ENCODE data around the gene ARHGDIB.

Gene ARHGDIB

GRCh38 chr12:14993537-14994266, 32.3 kb upstream of the ARHGDIB start:
- no peak for TF ChIP-seq JUND (IDR thresholded peaks at IDR 0.05; ENCODE audit: low read depth)
- in situ Hi-C loops (cut with HindIII; ENCODE audit: low pct_unique_long_range_greater_than_20kb, low sequenced_read_pairs), result no loop called here
- no peak for DNase-seq (ENCODE audit: low read depth in 1 of 2, low spot score in 1 of 2)

GRCh38 chr12:14993117-14993516, 31.7 kb upstream of the ARHGDIB start:
- no peak for TF ChIP-seq JUND (IDR thresholded peaks at IDR 0.05; ENCODE audit: low read depth)
- DNase-seq (ENCODE audit: low read depth in 1 of 2, low spot score in 1 of 2), result no peak
- in situ Hi-C loops (cut with HindIII; ENCODE audit: low pct_unique_long_range_greater_than_20kb, low sequenced_read_pairs), result no loop called here

- DNase-seq (ENCODE audit: low read depth in 1 of 2, low spot score in 1 of 2), result no peak
- in situ Hi-C loops (cut with HindIII; ENCODE audit: low pct_unique_long_range_greater_than_20kb, low sequenced_read_pairs), result no loop called here
- no peak for TF ChIP-seq JUND (IDR thresholded peaks at IDR 0.05; ENCODE audit: low read depth)
Observed at GRCh38 chr12:14992673-14993072, 31.3 kb upstream of the ARHGDIB start.

- in situ Hi-C loops (cut with HindIII; ENCODE audit: low pct_unique_long_range_greater_than_20kb, low sequenced_read_pairs), result no loop called here
- no peak for TF ChIP-seq JUND (IDR thresholded peaks at IDR 0.05; ENCODE audit: low read depth)
- no peak for DNase-seq (ENCODE audit: low read depth in 1 of 2, low spot score in 1 of 2)
Observed at GRCh38 chr12:14991069-14991468, 29.7 kb upstream of the ARHGDIB start.

- in situ Hi-C loops (cut with HindIII; ENCODE audit: low pct_unique_long_range_greater_than_20kb, low sequenced_read_pairs), result no loop called here
- no peak for DNase-seq (ENCODE audit: low read depth in 1 of 2, low spot score in 1 of 2)
- no peak for TF ChIP-seq JUND (IDR thresholded peaks at IDR 0.05; ENCODE audit: low read depth)
Observed at GRCh38 chr12:14989790-14990189, 28.4 kb upstream of the ARHGDIB start.

GRCh38 chr12:14988035-14988434, 26.6 kb upstream of the ARHGDIB start:
- in situ Hi-C loops (cut with HindIII; ENCODE audit: low pct_unique_long_range_greater_than_20kb, low sequenced_read_pairs), result no loop called here
- DNase-seq (ENCODE audit: low read depth in 1 of 2, low spot score in 1 of 2), result no peak
- no peak for TF ChIP-seq JUND (IDR thresholded peaks at IDR 0.05; ENCODE audit: low read depth)

GRCh38 chr12:14986449-14986848, 25.0 kb upstream of the ARHGDIB start:
- in situ Hi-C loops (cut with HindIII; ENCODE audit: low pct_unique_long_range_greater_than_20kb, low sequenced_read_pairs), result no loop called here
- TF ChIP-seq JUND (IDR thresholded peaks at IDR 0.05; ENCODE audit: low read depth), result no peak
- DNase-seq (ENCODE audit: low read depth in 1 of 2, low spot score in 1 of 2), result no peak

- no peak for TF ChIP-seq JUND (IDR thresholded peaks at IDR 0.05; ENCODE audit: low read depth)
- DNase-seq (ENCODE audit: low read depth in 1 of 2, low spot score in 1 of 2), result no peak
- in situ Hi-C loops (cut with HindIII; ENCODE audit: low pct_unique_long_range_greater_than_20kb, low sequenced_read_pairs), result no loop called here
Observed at GRCh38 chr12:14984766-14985285, 23.4 kb upstream of the ARHGDIB start.

- no peak for TF ChIP-seq JUND (IDR thresholded peaks at IDR 0.05; ENCODE audit: low read depth)
- in situ Hi-C loops (cut with HindIII; ENCODE audit: low pct_unique_long_range_greater_than_20kb, low sequenced_read_pairs), result no loop called here
- DNase-seq (ENCODE audit: low read depth in 1 of 2, low spot score in 1 of 2), result no peak
Observed at GRCh38 chr12:14984036-14984435, 22.6 kb upstream of the ARHGDIB start.

GRCh38 chr12:14982991-14983390, 21.6 kb upstream of the ARHGDIB start:
- no peak for TF ChIP-seq JUND (IDR thresholded peaks at IDR 0.05; ENCODE audit: low read depth)
- in situ Hi-C loops (cut with HindIII; ENCODE audit: low pct_unique_long_range_greater_than_20kb, low sequenced_read_pairs), result no loop called here
- no peak for DNase-seq (ENCODE audit: low read depth in 1 of 2, low spot score in 1 of 2)

- in situ Hi-C loops (cut with HindIII; ENCODE audit: low pct_unique_long_range_greater_than_20kb, low sequenced_read_pairs), result no loop called here
- no peak for DNase-seq (ENCODE audit: low read depth in 1 of 2, low spot score in 1 of 2)
- TF ChIP-seq JUND (IDR thresholded peaks at IDR 0.05; ENCODE audit: low read depth), result no peak
Observed at GRCh38 chr12:14982562-14982961, 21.2 kb upstream of the ARHGDIB start.

- DNase-seq (ENCODE audit: low read depth in 1 of 2, low spot score in 1 of 2), result no peak
- no peak for TF ChIP-seq JUND (IDR thresholded peaks at IDR 0.05; ENCODE audit: low read depth)
- in situ Hi-C loops (cut with HindIII; ENCODE audit: low pct_unique_long_range_greater_than_20kb, low sequenced_read_pairs), result no loop called here
Observed at GRCh38 chr12:14981049-14981448, 19.6 kb upstream of the ARHGDIB start.

GRCh38 chr12:14979468-14979867, 18.1 kb upstream of the ARHGDIB start:
- DNase-seq (ENCODE audit: low read depth in 1 of 2, low spot score in 1 of 2), result no peak
- no peak for TF ChIP-seq JUND (IDR thresholded peaks at IDR 0.05; ENCODE audit: low read depth)
- in situ Hi-C loops (cut with HindIII; ENCODE audit: low pct_unique_long_range_greater_than_20kb, low sequenced_read_pairs), result no loop called here

GRCh38 chr12:14976658-14977057, 15.3 kb upstream of the ARHGDIB start:
- DNase-seq (ENCODE audit: low read depth in 1 of 2, low spot score in 1 of 2), result no peak
- in situ Hi-C loops (cut with HindIII; ENCODE audit: low pct_unique_long_range_greater_than_20kb, low sequenced_read_pairs), result no loop called here
- TF ChIP-seq JUND (IDR thresholded peaks at IDR 0.05; ENCODE audit: low read depth), result no peak

All from T47D (cell line).